Ovary (tissue), 9 donors: ENCODE measurements around the gene PNPLA8. TPM values are rescaled to one million over a fixed set of nuclear protein-coding genes. Genes with fewer than 3 reads are reported as not detected.

Experiments used
- DNase-seq, 5 donors: peaks; one replicate each; pipeline ENCODE4 v3.0.0-alpha.2; 2019 to 2020
- H3K27ac ChIP-seq, 2 donors: fragments of 200-600 bp; one replicate each; pipeline versions ENCODE4 v1.5.1 to v1.8.0; 2019 to 2022
- H3K27me3 ChIP-seq: fragments of 200-600 bp; one replicate; pipeline ENCODE4 v1.8.0; 2022
- H3K36me3 ChIP-seq: fragments of 200-600 bp; sonication (generic); one replicate; pipeline ENCODE4 v1.5.1; 2019
- H3K4me1 ChIP-seq: one replicate; pipeline ENCODE4 v1.8.1; 2013; ENCODE audit warnings: mild to moderate bottlenecking, moderate library complexity; ENCODE audit not compliant: insufficient read depth
- H3K4me3 ChIP-seq: fragments of 200-600 bp; sonication (generic); one replicate; pipeline ENCODE4 v1.5.1; 2017
- H3K9me3 ChIP-seq, 2 donors: fragments of 200-600 bp in 1 of 2; sonication (generic) in 1 of 2; one replicate each; pipeline versions ENCODE4 v1.5.1 to v1.8.1; 2013 to 2019; ENCODE audit warnings: mild to moderate bottlenecking in 1 of 2, moderate library complexity in 1 of 2
- CTCF ChIP-seq, 3 donors: fragments of 450-650 bp in 2 of 3; fragments of 200-600 bp in 1 of 3; IDR thresholded peaks; one replicate each; pipeline versions ENCODE4 v1.5.1 to v1.8.0; 2016 to 2022; ENCODE audit warnings: antibody characterized with exemption in 3 of 3, mild to moderate bottlenecking in 1 of 3
- EP300 ChIP-seq: sonication (generic); formaldehyde crosslinking; IDR thresholded peaks from one replicate; pipeline ENCODE4 v1.6.1; 2017; ENCODE audit warnings: antibody characterized with exemption
- POLR2A ChIP-seq: fragments of 450-650 bp; IDR thresholded peaks from one replicate; pipeline ENCODE4 v1.6.1; 2017; ENCODE audit warnings: antibody characterized with exemption, mild to moderate bottlenecking, moderate library complexity
- WGBS, 3 donors: extraction: QIAGEN DNeasy Blood & Tissue Kit in 1 of 3; methylation state at CpG; one replicate each; pipeline versions ENCODE4 v1.1.5 to v1.1.7; 2013 to 2017; 5-methylcytosine and 5-hydroxymethylcytosine counted together
- intact Hi-C, 4 donors: fragments of 100-400 bp; cut with DNase I; formaldehyde crosslinking; loops; one replicate each; pipeline versions ENCODE4 v1.11.0 to v1.15.1; 2022 to 2023
- polyA plus RNA-seq, 2 donors: library from polyadenylated mRNA; stranded (reverse); fragments of 200-250 nt in 1 of 2; fragments of 350-450 nt in 1 of 2; fragmentation: Illumina TruSeq in 1 of 2; extraction: RNeasy Lipid Tissue Mini Kit (QIAGEN cat#74804) in 1 of 2; gene quantifications; one replicate each; pipeline ENCODE4 v1.2.3, GENCODE V29; 2013 to 2014
- total RNA-seq, 7 donors: library from RNA; depleted of rRNA in 2 of 7; stranded (reverse); fragments of >200 nt in 2 of 7; fragmentation: NEBNext Ultra II Directional in 3 of 7; extraction: Animal tissue kit (Norgen Biotek cat#: 25700) in 3 of 7; gene quantifications; one replicate each; pipeline versions ENCODE4 v1.1.0 to v1.2.4, GENCODE V29; 2016 to 2023
- donor health status: DM: no; HTN: no; CAD: no; lungs with moderate emphysema.
- donor health status: DM: no; HTN: no; CAD: no.
- donor health status: Bipolar disorder and iron deficiency.
- donor health status: DM: yes; HTN: yes; CAD: no.
- donor health status: DM: no; HTN: no; CAD: no.
- donor health status: DM: yes; HTN: yes; CAD: no.

Gene PNPLA8
- total and polyA plus RNA-seq, 9 donors = 16.8 to 39.7 (median 24.9) TPM

DNA sequence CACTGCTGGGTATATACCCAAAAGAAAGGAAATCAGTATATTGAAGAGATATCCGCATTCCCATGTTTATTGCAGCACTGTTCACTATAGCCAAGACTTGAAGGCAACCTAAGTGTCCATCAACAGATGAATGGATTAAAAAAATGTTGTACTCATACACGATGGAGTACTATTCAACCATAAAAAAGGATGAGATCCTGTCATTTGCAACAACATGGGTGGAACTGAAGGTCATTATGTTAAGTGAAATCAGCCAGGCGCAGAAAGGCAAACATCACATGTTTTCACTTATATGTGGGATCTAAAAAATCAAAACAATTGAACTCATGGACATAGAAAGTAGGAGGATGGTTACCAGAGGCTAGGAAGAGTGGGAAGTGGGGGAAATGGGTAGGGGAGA, 89.0 kb downstream of the PNPLA8 start:
- H3K4me1 ChIP-seq = no peaks in the 10 kb centered on the region
- H3K27ac ChIP-seq = no peak overlapping the region
- no peak overlapping the region for H3K4me3 ChIP-seq
- intact Hi-C loops = no loop called here
- no peak for TF ChIP-seq CTCF (IDR thresholded peaks at IDR 0.05)
- no peak for TF ChIP-seq POLR2A
- no peak for TF ChIP-seq EP300
- no peaks in the 10 kb centered on the region for H3K36me3 ChIP-seq
- WGBS, 3 donors = 92% methylated on average over 3 of the region's 3 CpGs
- H3K27me3 ChIP-seq = no peaks in the 10 kb centered on the region
- H3K9me3 ChIP-seq = no peaks in the 10 kb centered on the region
- no peak for DNase-seq

DNA sequence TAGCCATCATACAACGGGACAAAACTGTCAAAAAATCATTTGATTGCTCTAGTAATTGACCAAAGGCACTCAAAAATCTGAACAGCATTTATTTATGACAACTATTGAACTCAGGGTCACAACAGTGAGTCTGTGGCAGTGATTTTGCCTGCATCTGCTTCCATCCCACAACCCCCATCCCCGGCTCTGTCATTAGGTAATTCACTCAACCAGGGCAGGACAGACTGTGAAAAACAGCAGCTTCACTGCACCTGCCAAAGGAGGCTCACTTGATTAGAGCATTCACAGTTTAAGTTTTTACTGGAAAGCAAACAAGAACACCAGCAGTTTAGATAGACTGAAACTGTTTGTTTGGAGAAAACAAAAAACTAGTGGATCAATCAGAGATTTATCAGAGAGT, 91.9 kb downstream of the PNPLA8 start:
- Histone ChIP-seq H3K4me3 (no peak overlapping the region), H3K27me3 (no peaks in the 10 kb centered on the region), H3K9me3 (no peaks in the 10 kb centered on the region), H3K27ac (no peak overlapping the region), H3K4me1 (no peaks in the 10 kb centered on the region), H3K36me3 (no peaks in the 10 kb centered on the region)
- 75 to 87% (median 77%) methylated on average over 2 of the region's 2 CpGs for WGBS, 3 donors
- intact Hi-C loops = no loop called here
- no peak for DNase-seq
- TF ChIP-seq CTCF (IDR thresholded peaks at IDR 0.05) = no peak
- no peak for TF ChIP-seq EP300
- no peak for TF ChIP-seq POLR2A

DNA sequence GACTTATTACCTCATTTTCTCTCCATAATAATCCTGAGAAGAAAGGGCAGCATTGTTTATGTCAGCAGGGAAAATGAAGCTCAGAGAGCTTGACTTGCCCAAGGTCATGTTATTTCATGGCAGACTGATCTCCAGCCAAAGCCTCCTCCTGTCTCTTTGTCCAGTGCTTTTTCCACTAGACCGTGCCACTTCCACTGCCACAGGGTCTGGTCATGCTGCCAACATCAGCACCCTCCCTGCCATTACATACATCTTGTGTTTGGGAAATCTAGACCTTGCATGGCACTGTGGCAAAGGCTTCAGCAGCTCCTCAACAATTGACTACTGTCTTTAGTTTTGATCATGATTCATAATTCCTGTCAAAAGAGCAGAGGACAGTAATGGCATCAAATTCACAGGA, 94.8 kb downstream of the PNPLA8 start:
- Histone ChIP-seq H3K4me1 (no peaks in the 10 kb centered on the region), H3K27me3 (no peaks in the 10 kb centered on the region), H3K4me3 (no peak overlapping the region), H3K27ac (no peak overlapping the region), H3K36me3 (no peaks in the 10 kb centered on the region), H3K9me3 (no peaks in the 10 kb centered on the region)
- DNase-seq = no peak
- TF ChIP-seq EP300 = no peak
- no peak for TF ChIP-seq POLR2A
- no peak for TF ChIP-seq CTCF (IDR thresholded peaks at IDR 0.05)
- WGBS, 3 donors = 43 to 63% (median 57%) methylated on average over 1 of the region's 1 CpG
- intact Hi-C loops = no loop called here

DNA sequence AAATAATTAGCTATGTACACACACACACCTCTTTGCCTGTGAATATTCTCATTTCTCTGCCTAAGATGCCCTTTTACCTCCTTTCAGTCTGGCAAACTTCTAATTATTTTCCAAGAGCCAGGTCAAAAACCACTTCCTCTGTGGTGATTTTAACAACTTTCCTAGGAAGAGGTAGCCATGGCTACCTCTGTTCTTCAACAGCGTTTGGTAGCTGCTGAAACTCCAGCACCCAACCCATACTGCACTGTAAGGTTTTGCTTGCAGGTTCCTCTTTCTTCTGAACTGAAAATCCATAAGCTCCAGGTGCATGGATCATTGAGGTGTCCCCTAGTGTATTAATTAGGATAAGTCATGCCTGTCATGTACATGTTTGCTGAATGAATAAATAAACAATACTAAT, 95.3 kb downstream of the PNPLA8 start:
- Histone ChIP-seq H3K27ac (no peak overlapping the region), H3K36me3 (no peaks in the 10 kb centered on the region), H3K9me3 (no peaks in the 10 kb centered on the region), H3K27me3 (no peaks in the 10 kb centered on the region), H3K4me1 (no peaks in the 10 kb centered on the region), H3K4me3 (no peak overlapping the region)
- 38 to 54% (median 45%) methylated on average over 1 of the region's 1 CpG for WGBS, 3 donors
- no peak for TF ChIP-seq CTCF (IDR thresholded peaks at IDR 0.05)
- no peak for TF ChIP-seq POLR2A
- TF ChIP-seq EP300 = no peak
- intact Hi-C loops = no loop called here
- no peak for DNase-seq

DNA sequence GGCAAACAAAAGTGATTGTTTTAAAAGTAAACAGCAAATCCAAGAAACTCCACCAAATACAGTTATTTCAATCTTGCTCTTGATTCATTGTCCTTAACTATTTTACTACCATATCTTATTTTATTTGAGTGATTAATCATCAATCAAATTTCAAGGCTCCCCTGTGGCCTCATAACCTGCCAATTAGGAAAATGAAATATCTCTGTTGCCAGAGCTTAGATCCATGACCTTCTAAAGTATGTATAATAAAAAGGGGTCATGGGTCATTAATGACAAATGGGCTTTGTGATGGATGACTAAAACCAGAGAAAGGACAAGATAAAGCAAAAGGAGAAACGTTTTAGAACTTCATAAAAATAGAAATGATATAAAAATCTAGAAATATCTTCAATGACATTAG, 98.2 kb downstream of the PNPLA8 start:
- WGBS, 3 donors = 16 to 22% (median 19%) methylated on average over 1 of the region's 1 CpG
- H3K27ac ChIP-seq = no peak overlapping the region
- no peaks in the 10 kb centered on the region for H3K9me3 ChIP-seq
- no peaks in the 10 kb centered on the region for H3K27me3 ChIP-seq
- no peak for TF ChIP-seq CTCF (IDR thresholded peaks at IDR 0.05)
- no peak overlapping the region for H3K4me3 ChIP-seq
- intact Hi-C loops = no loop called here
- H3K36me3 ChIP-seq = no peaks in the 10 kb centered on the region
- no peak for DNase-seq
- H3K4me1 ChIP-seq = no peaks in the 10 kb centered on the region
